Astrocyte (in vitro differentiated cells and primary cell): Measurements from ENCODE around the gene CIAO3. TPM values are rescaled to one million over a fixed set of nuclear protein-coding genes. Genes with fewer than 3 reads are reported as not detected.

Experiments used
- DNase-seq: peaks from one replicate; pipeline ENCODE4 v3.0.0-alpha.2; 2010; ENCODE audit warnings: low read depth
- FAIRE-seq: peaks from 2 replicates; lab custom pipeline; 2011; peaks lifted over from hg19 to GRCh38; lab: Jason Lieb, UNC
- H2AFZ ChIP-seq: 2 replicates; pipeline ENCODE4 v1.6.0; 2012; ENCODE audit warnings: low read depth, low read length, inconsistent platforms
- H3K27ac ChIP-seq: 2 replicates; pipeline ENCODE4 v1.5.1; 2011; ENCODE audit warnings: low read depth, low read length, inconsistent platforms
- H3K27me3 ChIP-seq: 2 replicates; pipeline ENCODE4 v1.6.0; 2011; ENCODE audit warnings: low read length, inconsistent platforms; ENCODE audit not compliant: insufficient read depth
- H3K36me3 ChIP-seq: 2 replicates; pipeline ENCODE4 v1.5.1; 2011; ENCODE audit warnings: low read length, inconsistent platforms; ENCODE audit not compliant: insufficient read depth
- H3K4me1 ChIP-seq: 2 replicates; pipeline ENCODE4 v1.5.1; 2011; ENCODE audit warnings: low read length, inconsistent platforms; ENCODE audit not compliant: insufficient read depth
- H3K4me2 ChIP-seq: 2 replicates; pipeline ENCODE4 v1.6.0; 2012; ENCODE audit warnings: low read length, inconsistent platforms
- H3K4me3 ChIP-seq: 2 replicates; pipeline ENCODE4 v1.5.1; 2011; ENCODE audit warnings: low read depth, mild to moderate bottlenecking, low read length, inconsistent platforms; ENCODE audit not compliant: insufficient read depth
- H3K79me2 ChIP-seq: 2 replicates; pipeline ENCODE4 v1.6.0; 2012; ENCODE audit warnings: mild to moderate bottlenecking, low read length, inconsistent platforms; ENCODE audit not compliant: insufficient read depth
- H3K9ac ChIP-seq: 2 replicates; pipeline ENCODE4 v1.6.0; 2012; ENCODE audit warnings: mild to moderate bottlenecking, low read length, inconsistent platforms
- H3K9me3 ChIP-seq: 2 replicates; pipeline ENCODE4 v1.5.1; 2012; ENCODE audit warnings: low read depth, mild to moderate bottlenecking, low read length, inconsistent platforms; ENCODE audit not compliant: insufficient read depth
- H4K20me1 ChIP-seq: 2 replicates; pipeline ENCODE4 v1.6.0; 2012; ENCODE audit warnings: low read length, inconsistent platforms; ENCODE audit not compliant: insufficient read depth
- H3K27ac Mint-ChIP-seq: one replicate; pipeline ENCODE4 v1.8.0; 2021; ENCODE audit warnings: mild to moderate bottlenecking, mixed read lengths; ENCODE audit not compliant: unreplicated experiment
- H3K27me3 Mint-ChIP-seq: one replicate; pipeline ENCODE4 v1.8.0; 2021; ENCODE audit warnings: low read depth, mixed read lengths; ENCODE audit not compliant: unreplicated experiment
- H3K36me3 Mint-ChIP-seq: one replicate; pipeline ENCODE4 v1.8.0; 2021; ENCODE audit warnings: low read depth, mixed read lengths; ENCODE audit not compliant: unreplicated experiment
- H3K4me1 Mint-ChIP-seq: one replicate; pipeline ENCODE4 v1.8.0; 2021; ENCODE audit warnings: low read depth, mixed read lengths; ENCODE audit not compliant: unreplicated experiment
- H3K4me3 Mint-ChIP-seq: one replicate; pipeline ENCODE4 v1.8.0; 2021; ENCODE audit warnings: mild to moderate bottlenecking, moderate library complexity, mixed read lengths; ENCODE audit not compliant: unreplicated experiment
- H3K9me3 Mint-ChIP-seq: one replicate; pipeline ENCODE4 v1.8.0; 2021; ENCODE audit warnings: mild to moderate bottlenecking, mixed read lengths; ENCODE audit not compliant: unreplicated experiment
- EZH2 ChIP-seq: IDR thresholded peaks from 2 replicates; pipeline ENCODE4 v1.6.1; 2012; ENCODE audit warnings: mild to moderate bottlenecking, low read length, inconsistent platforms; ENCODE audit not compliant: insufficient read depth
- total RNA-seq: library from RNA; stranded (reverse); gene quantifications from 2 replicates; pipeline ENCODE4 v1.2.1, GENCODE V29; 2021
- TF ChIP-seq, protein P1 (sequence below): IDR thresholded peaks from 2 replicates; pipeline ENCODE4 v1.5.1; 2011; ENCODE audit warnings: low read depth, mild to moderate bottlenecking, inconsistent platforms, low read length, moderate library complexity; ENCODE audit not compliant: insufficient read depth

The CIAO3 gene
- total RNA-seq, 1 donor from 2014 or later = 19.6 TPM

GRCh38 chr16:684961-685696, 55.7 kb downstream of the CIAO3 start:
- H4K20me1 ChIP-seq = peaks cover 31% of the 10 kb centered on the region
- DNase-seq (no peak), FAIRE-seq (no peak)
- TF ChIP-seq, protein P1, sequence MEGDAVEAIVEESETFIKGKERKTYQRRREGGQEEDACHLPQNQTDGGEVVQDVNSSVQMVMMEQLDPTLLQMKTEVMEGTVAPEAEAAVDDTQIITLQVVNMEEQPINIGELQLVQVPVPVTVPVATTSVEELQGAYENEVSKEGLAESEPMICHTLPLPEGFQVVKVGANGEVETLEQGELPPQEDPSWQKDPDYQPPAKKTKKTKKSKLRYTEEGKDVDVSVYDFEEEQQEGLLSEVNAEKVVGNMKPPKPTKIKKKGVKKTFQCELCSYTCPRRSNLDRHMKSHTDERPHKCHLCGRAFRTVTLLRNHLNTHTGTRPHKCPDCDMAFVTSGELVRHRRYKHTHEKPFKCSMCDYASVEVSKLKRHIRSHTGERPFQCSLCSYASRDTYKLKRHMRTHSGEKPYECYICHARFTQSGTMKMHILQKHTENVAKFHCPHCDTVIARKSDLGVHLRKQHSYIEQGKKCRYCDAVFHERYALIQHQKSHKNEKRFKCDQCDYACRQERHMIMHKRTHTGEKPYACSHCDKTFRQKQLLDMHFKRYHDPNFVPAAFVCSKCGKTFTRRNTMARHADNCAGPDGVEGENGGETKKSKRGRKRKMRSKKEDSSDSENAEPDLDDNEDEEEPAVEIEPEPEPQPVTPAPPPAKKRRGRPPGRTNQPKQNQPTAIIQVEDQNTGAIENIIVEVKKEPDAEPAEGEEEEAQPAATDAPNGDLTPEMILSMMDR = no peak
- TF ChIP-seq EZH2 = no peak
- H3K36me3 ChIP-seq = peaks cover 3% of the 10 kb centered on the region
- Mint-ChIP-seq H3K4me3 (no peak overlapping the region), H3K27ac (no peak overlapping the region), H3K27me3 (no peaks in the 10 kb centered on the region), H3K9me3 (no peaks in the 10 kb centered on the region), H3K4me1 (peaks cover 13% of the 10 kb centered on the region), H3K36me3 (peaks cover 10% of the 10 kb centered on the region)
- no peak overlapping the region for H3K4me2 ChIP-seq
- no peaks in the 10 kb centered on the region for H3K9me3 ChIP-seq
- H3K27me3 ChIP-seq = no peaks in the 10 kb centered on the region
- H3K4me1 ChIP-seq = peaks cover 34% of the 10 kb centered on the region
- H3K9ac ChIP-seq = no peak overlapping the region
- H3K4me3 ChIP-seq = no peak overlapping the region
- H2AFZ ChIP-seq = no peak overlapping the region
- H3K27ac ChIP-seq = no peak overlapping the region
- H3K79me2 ChIP-seq = peaks cover 78% of the 10 kb centered on the region

DNA sequence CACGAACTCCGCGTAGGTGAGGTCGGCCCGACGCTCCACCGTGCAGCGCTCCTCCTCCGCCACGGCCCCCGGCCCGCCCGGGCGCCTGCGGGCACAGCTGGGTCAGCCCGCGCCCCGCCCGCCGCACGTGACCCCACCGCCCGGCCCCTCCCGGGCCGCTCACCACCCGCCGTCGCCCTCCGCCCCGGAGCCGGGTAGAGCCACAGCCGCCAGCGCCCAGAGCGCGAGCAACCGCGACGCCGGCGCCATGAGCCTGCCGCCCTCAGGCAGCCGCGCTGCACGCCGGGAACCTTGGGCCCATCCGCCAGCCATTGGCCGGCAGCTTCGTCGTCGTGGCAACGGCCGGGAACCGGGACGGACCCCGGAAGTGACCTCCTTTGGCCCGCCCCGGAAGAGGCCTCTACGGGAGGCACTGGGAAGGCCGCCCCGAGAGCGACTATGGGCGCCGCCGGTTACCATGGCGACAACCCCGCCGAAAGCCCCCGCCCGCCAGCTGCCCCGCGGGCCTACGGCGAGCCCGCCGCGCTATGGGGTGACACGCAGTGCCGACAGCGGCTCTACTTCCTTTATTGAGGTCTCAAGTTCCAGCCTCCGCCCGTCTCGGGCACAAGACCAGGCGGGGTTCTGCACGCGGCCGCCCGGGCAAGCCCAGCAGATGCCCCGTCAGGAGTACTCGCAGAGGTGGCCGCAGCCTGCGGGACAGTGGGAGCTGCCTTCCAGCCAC, 56.6 kb downstream of the CIAO3 start, which contains the start of gene JMJD8:
Gene JMJD8, minus strand, starts transcription at position 264 of the 724 bp plus-strand sequence. Its CDS starts 15 bp downstream, at position 249.
- TF ChIP-seq, protein P1 = no peak
- TF ChIP-seq EZH2 = no peak
- H3K4me2 ChIP-seq = peak within 1 kb of the TSS; percentile 88
- peaks cover 31% of the 10 kb centered on the region for H4K20me1 ChIP-seq
- peak within 1 kb of the TSS; percentile 65 for H3K9ac ChIP-seq
- H3K27ac ChIP-seq = peak within 1 kb of the TSS; percentile 50
- H3K4me1 ChIP-seq = peaks cover 32% of the 10 kb centered on the region
- peaks cover 10% of the 10 kb centered on the region for H3K36me3 Mint-ChIP-seq
- H3K9me3 Mint-ChIP-seq = no peaks in the 10 kb centered on the region
- no peaks in the 10 kb centered on the region for H3K9me3 ChIP-seq
- FAIRE-seq = no peak
- H3K4me1 Mint-ChIP-seq = peaks cover 13% of the 10 kb centered on the region
- H3K4me3 ChIP-seq = peak within 1 kb of the TSS; percentile 57
- peak within 1 kb of the TSS; percentile 78 for H3K4me3 Mint-ChIP-seq
- H3K27me3 ChIP-seq = no peaks in the 10 kb centered on the region
- H3K36me3 ChIP-seq = peaks cover 3% of the 10 kb centered on the region
- no peaks in the 10 kb centered on the region for H3K27me3 Mint-ChIP-seq
- H3K79me2 ChIP-seq = peaks cover 71% of the 10 kb centered on the region
- H2AFZ ChIP-seq = peak within 1 kb of the TSS; percentile 18
- peak within 1 kb of the TSS; percentile 47 for H3K27ac Mint-ChIP-seq
- peak; percentile 87 for DNase-seq
